Measurements from ENCODE around the gene PLD6.
"Not testable (repeated sequence)": the region's sequence is repeated elsewhere in the genome, so short reads cannot be mapped to it uniquely, and the experiment has no call there.

Gene PLD6

GRCh38 chr17:17198281-17198680 is 7.9 kb downstream of the PLD6 start:
- ATAC-seq: no peak

- no peak for ATAC-seq
These were observed 9.4 kb downstream of the PLD6 start for GRCh38 chr17:17196776-17197175.

GRCh38 chr17:17195466-17195865 is 10.7 kb downstream of the PLD6 start:
- ATAC-seq: not testable (repeated sequence)

- no peak for ATAC-seq
These were observed 14.2 kb downstream of the PLD6 start for GRCh38 chr17:17191961-17192381.

- ATAC-seq: no peak
These were observed 14.8 kb downstream of the PLD6 start for GRCh38 chr17:17191346-17191792.

- ATAC-seq: no peak
These were observed 15.9 kb downstream of the PLD6 start for GRCh38 chr17:17190188-17190587.

GRCh38 chr17:17189559-17189958 is 16.6 kb downstream of the PLD6 start:
- ATAC-seq: no peak

- ATAC-seq: no peak
These were observed 17.5 kb downstream of the PLD6 start for GRCh38 chr17:17188586-17188985.

GRCh38 chr17:17186551-17187505 is 19.3 kb downstream of the PLD6 start:
- no peak for ATAC-seq

GRCh38 chr17:17186051-17186450 is 20.1 kb downstream of the PLD6 start:
- peak; percentile 71 to 78 for ATAC-seq

- not testable (repeated sequence) for ATAC-seq
These were observed 21.0 kb downstream of the PLD6 start for GRCh38 chr17:17184985-17185757.

- no peak for ATAC-seq
These were observed 22.4 kb downstream of the PLD6 start for GRCh38 chr17:17183744-17184143.

- ATAC-seq: no peak
These were observed 23.5 kb downstream of the PLD6 start for GRCh38 chr17:17182598-17183136.

- no peak for ATAC-seq
These were observed 24.2 kb downstream of the PLD6 start for GRCh38 chr17:17181666-17182597.

GRCh38 chr17:17180741-17181525 is 25.2 kb downstream of the PLD6 start:
- ATAC-seq: no peak

- ATAC-seq: peak; percentile 6 to 22
These were observed 26.0 kb downstream of the PLD6 start for GRCh38 chr17:17180141-17180603.

- ATAC-seq: peak; percentile 77 to 82
These were observed 26.7 kb downstream of the PLD6 start for GRCh38 chr17:17179371-17179827.

GRCh38 chr17:17177176-17177575 is 29.0 kb downstream of the PLD6 start:
- ATAC-seq: no peak

GRCh38 chr17:17176341-17176740 is 29.8 kb downstream of the PLD6 start:
- no peak for ATAC-seq

- no peak for ATAC-seq
These were observed 30.2 kb downstream of the PLD6 start for GRCh38 chr17:17175917-17176316.

- no peak for ATAC-seq
These were observed 30.8 kb downstream of the PLD6 start for GRCh38 chr17:17175340-17175739.
